GM18870 (cell line): ENCODE results near the gene PHACTR2.

Experiments used
- ATAC-seq: cut with Tn5 transposase; IDR thresholded peaks from one replicate; pipeline ENCODE4 v1.9.1; 2021; ENCODE audit warnings: moderate library complexity; ENCODE audit not compliant: unreplicated experiment

PHACTR2 gene

GRCh38 chr6:143696664-143697000 is 18.9 kb downstream of the PHACTR2 start:
- ATAC-seq = no peak

- ATAC-seq = no peak
Observed at GRCh38 chr6:143697076-143697800, 19.5 kb downstream of the PHACTR2 start.

- ATAC-seq = no peak
Observed at GRCh38 chr6:143698329-143698728, 20.6 kb downstream of the PHACTR2 start.

- ATAC-seq = no peak
Observed at GRCh38 chr6:143698759-143699429, 21.1 kb downstream of the PHACTR2 start.

- no peak for ATAC-seq
Observed at GRCh38 chr6:143699430-143699825, 21.7 kb downstream of the PHACTR2 start.

- ATAC-seq = no peak
Observed at GRCh38 chr6:143700684-143701348, 23.1 kb downstream of the PHACTR2 start.

- ATAC-seq = no peak
Observed at GRCh38 chr6:143701349-143702234, 23.8 kb downstream of the PHACTR2 start.

- ATAC-seq = no peak
Observed at GRCh38 chr6:143705569-143705968, 27.8 kb downstream of the PHACTR2 start.

- ATAC-seq = no peak
Observed at GRCh38 chr6:143707697-143708096, 29.9 kb downstream of the PHACTR2 start.

GRCh38 chr6:143708889-143709288 is 31.1 kb downstream of the PHACTR2 start:
- ATAC-seq = no peak

GRCh38 chr6:143711714-143712113 is 33.9 kb downstream of the PHACTR2 start:
- ATAC-seq = no peak

GRCh38 chr6:143718472-143718871 is 40.7 kb downstream of the PHACTR2 start:
- ATAC-seq = no peak

- ATAC-seq = no peak
Observed at GRCh38 chr6:143721642-143722041, 43.9 kb downstream of the PHACTR2 start.

- ATAC-seq = no peak
Observed at GRCh38 chr6:143724876-143725275, 47.1 kb downstream of the PHACTR2 start.

GRCh38 chr6:143726015-143726647 is 48.4 kb downstream of the PHACTR2 start:
- ATAC-seq = no peak

GRCh38 chr6:143727035-143727434 is 49.3 kb downstream of the PHACTR2 start:
- no peak for ATAC-seq

- ATAC-seq = no peak
Observed at GRCh38 chr6:143731789-143732188, 54.0 kb downstream of the PHACTR2 start.

- no peak for ATAC-seq
Observed at GRCh38 chr6:143732536-143732935, 54.8 kb downstream of the PHACTR2 start.

GRCh38 chr6:143733510-143733909 is 55.7 kb downstream of the PHACTR2 start:
- ATAC-seq = no peak

GRCh38 chr6:143734641-143735063 is 56.9 kb downstream of the PHACTR2 start:
- ATAC-seq = no peak
